KBM-7 (cell line): ENCODE data around the gene TXNDC16.
"Not testable (repeated sequence)": the region's sequence is repeated elsewhere in the genome, so short reads cannot be mapped to it uniquely, and the experiment has no call there.

Experiments
- DNase-seq: peaks from one replicate; pipeline ENCODE4 v3.0.0-alpha.2; 2015
- in situ Hi-C: fragments of 300-500 bp; cut with MboI; formaldehyde crosslinking; loops from 2 replicates; pipeline ENCODE4 v1.14.3; 2020; ENCODE audit warnings: low sequenced_read_pairs, low pct_unique_long_range_greater_than_20kb, mixed read lengths

TXNDC16 gene

GRCh38 chr14:52546318-52546670 is 6.0 kb downstream of the TXNDC16 start:
- DNase-seq: no peak
- in situ Hi-C loops: no loop called here

- in situ Hi-C loops: no loop called here
- no peak for DNase-seq
These were observed 6.6 kb downstream of the TXNDC16 start for GRCh38 chr14:52545584-52546317.

- in situ Hi-C loops: no loop called here
- no peak for DNase-seq
These were observed 13.7 kb downstream of the TXNDC16 start for GRCh38 chr14:52538623-52539022.

DNA sequence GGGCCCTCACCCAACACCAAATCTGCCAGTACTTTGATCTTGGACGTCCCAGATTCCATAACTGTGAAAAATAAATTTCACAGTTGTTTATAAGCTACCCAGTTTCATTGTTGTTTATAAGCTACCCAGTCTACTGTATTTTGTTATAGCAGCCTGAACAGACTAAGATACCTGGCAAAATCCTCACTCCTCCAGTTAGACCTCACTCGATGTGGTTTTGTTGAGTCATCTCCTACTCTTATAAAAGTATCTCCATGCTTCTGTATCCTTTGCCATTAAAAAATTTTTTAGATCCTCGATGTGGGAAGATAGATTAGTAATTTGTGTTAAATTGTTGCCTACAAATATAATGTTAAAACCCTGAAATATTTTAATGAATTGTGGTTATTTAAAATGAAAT is 16.0 kb downstream of the TXNDC16 start:
- in situ Hi-C loops: no loop called here
- no peak for DNase-seq

GRCh38 chr14:52531481-52531880 is 20.8 kb downstream of the TXNDC16 start:
- in situ Hi-C loops: no loop called here
- DNase-seq: no peak

- DNase-seq: no peak
- in situ Hi-C loops: no loop called here
These were observed 25.3 kb downstream of the TXNDC16 start for GRCh38 chr14:52527052-52527451.

DNA sequence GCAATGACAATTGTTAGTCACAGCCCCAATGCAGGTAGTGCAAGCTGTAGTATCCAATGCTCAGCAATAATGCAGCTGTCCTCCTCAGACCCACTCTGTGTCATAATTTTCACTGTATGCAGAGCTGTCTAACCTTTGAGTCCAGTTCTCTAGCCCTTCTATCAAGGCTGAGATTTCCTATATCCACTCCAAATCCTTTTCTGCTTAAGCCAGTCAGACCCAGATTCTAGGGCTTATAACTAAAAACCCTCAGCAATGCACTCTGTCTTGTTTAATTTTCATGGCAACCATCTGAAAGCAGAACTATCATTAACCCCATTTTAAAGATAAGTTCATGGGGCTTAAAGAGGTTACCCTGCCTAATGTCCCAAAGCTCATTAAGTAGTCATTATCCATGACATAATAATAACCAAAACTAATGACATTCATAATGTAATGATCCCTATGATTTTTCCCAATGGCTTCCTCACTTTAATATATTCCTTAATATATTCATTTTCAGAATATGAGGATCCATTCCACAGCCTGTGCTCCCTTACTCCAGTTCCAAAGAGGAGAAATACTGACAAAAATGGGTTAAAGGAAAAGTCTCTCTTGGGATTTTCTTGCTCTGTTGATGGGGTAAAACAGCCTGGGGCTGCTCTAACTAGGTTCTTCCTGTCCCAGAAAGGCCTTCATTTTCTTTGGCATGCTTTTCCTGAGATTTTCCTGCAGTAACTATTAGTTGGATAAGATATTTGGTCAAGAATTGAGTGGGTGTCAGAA is 29.5 kb downstream of the TXNDC16 start:
- DNase-seq: no peak
- in situ Hi-C loops: no loop called here

DNA sequence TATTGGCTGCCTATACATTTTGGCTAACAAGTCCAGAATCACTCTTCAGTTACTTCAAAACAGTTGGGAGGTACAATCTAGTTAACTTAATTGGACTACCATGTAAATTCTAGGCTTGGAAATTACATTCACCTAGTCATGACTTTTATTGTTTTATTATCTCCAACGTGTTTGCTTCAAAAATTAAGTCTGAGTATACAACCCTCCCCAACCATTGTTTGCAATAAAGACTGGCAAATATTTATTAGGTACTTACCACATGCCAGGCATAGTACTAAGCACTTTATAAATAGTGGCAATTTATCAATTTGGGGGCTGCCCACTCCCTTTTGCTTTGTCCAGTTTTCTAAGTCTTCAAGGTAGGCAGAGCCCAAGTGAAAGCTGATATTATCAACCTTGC is 30.3 kb downstream of the TXNDC16 start:
- in situ Hi-C loops: no loop called here

DNA sequence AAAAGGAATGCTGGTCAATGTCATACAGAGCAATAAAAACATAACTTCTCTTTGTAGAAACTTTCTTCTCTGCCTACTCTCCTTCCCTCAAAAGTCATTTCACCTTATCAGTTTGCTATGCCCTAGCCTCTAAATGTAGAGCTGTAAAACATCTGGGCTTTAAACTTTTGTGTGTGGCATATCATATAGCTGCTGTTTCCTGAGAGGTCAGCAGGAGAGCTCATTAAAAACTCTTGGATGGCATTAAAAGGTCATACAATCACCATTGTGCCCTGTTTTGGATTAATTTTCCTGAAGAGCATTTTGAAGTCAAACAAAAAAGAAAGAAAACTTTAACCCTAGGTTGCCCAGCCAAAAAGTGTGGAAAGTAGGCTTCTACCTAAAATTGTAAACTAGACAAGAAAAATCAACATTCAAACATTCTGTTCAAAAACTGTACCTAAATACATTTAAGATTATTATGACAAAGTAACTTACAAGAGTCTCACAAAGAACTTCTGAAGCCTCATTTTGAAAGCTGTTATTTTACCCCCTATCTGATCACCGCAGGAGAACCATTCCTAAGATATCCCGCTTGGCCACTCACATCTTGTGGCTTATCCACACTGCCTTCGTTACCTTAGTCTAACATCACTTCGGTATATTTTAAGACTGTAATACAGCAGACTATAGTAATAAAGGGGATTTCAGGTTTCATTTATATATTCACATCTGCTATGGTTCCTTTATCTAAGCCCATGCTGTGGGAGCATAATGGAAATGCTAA is 38.1 kb downstream of the TXNDC16 start:
- in situ Hi-C loops: no loop called here
- DNase-seq: no peak

More for the DNA sequence above, 30.3 kb downstream of the TXNDC16 start:
- DNase-seq: no peak

DNA sequence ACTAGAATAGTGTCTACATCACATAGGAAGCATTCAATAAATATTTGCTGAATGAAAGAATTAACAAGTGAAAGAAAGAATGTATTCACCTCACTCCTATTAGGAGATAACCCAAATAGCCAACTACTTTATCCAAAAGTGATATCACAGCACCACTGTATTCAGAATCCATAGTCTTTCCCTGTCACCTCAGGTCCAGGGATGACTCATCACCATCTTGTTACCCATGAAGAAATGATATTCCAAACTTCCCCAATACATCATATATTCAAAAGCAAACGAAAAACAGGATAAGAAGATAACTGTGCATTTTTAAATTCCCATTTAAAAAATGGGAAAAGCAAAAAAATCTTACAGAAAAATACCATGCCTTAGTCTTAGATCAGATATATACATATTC is 39.1 kb downstream of the TXNDC16 start:
- DNase-seq: no peak
- in situ Hi-C loops: no loop called here

GRCh38 chr14:52494444-52494843 is 57.9 kb downstream of the TXNDC16 start:
- in situ Hi-C loops: no loop called here

DNA sequence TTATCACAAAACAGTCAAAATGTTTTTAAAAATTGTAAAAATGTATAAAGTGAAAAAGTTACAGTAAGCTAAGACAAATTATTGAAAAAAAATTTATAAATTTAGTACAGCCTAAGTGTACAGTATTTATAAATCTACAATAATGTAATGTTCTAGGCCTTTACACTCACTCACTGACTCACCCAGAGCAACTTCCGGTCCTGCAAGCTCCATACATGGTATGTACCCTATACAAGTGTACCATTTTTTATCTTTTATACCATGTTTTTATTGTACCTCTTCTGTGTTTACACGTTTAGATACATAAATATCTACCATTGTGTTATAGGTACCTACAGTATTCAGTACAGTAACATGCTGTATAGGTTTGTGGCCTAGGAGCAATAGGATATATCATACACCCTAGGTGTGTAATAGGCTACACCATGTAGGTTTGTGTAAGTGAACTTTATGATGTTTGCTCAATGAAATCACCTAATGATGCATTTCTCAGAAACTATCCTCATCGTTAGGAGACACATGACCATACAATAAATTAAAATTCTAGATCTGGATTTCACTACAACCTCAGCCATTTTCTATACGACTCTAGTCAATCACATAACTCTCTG is 66.8 kb downstream of the TXNDC16 start:
- in situ Hi-C loops: no loop called here
- no peak for DNase-seq

More at GRCh38 chr14:52494444-52494843, 57.9 kb downstream of the TXNDC16 start:
- no peak for DNase-seq

- no peak for DNase-seq
These were observed 70.4 kb downstream of the TXNDC16 start for GRCh38 chr14:52481864-52482263.

GRCh38 chr14:52473557-52473956 is 78.7 kb downstream of the TXNDC16 start:
- in situ Hi-C loops: no loop called here

More at GRCh38 chr14:52481864-52482263, 70.4 kb downstream of the TXNDC16 start:
- in situ Hi-C loops: no loop called here

GRCh38 chr14:52472728-52473127 is 79.6 kb downstream of the TXNDC16 start:
- in situ Hi-C loops: no loop called here
- no peak for DNase-seq

More at GRCh38 chr14:52473557-52473956, 78.7 kb downstream of the TXNDC16 start:
- DNase-seq: peak; percentile 19

DNA sequence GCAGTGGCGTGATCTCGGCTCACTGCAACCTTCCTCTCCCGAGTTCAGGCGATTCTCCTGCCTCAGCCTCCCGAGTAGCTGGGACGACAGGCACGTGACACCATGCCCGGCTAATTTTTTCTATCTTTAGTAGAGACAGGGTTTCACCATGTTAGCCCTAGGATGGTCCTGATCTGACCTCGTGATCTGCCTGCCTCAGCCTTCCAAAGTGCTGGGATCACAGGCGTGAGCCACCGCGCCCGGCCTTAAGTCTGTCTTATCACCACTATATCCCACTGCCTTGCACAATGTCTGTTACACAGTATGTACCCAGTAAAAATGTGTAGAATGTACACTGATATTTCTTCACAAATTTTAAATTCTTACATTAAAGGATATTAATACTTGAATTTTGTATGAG is 80.1 kb downstream of the TXNDC16 start:
- DNase-seq, in situ Hi-C loops: not testable (repeated sequence)

DNA sequence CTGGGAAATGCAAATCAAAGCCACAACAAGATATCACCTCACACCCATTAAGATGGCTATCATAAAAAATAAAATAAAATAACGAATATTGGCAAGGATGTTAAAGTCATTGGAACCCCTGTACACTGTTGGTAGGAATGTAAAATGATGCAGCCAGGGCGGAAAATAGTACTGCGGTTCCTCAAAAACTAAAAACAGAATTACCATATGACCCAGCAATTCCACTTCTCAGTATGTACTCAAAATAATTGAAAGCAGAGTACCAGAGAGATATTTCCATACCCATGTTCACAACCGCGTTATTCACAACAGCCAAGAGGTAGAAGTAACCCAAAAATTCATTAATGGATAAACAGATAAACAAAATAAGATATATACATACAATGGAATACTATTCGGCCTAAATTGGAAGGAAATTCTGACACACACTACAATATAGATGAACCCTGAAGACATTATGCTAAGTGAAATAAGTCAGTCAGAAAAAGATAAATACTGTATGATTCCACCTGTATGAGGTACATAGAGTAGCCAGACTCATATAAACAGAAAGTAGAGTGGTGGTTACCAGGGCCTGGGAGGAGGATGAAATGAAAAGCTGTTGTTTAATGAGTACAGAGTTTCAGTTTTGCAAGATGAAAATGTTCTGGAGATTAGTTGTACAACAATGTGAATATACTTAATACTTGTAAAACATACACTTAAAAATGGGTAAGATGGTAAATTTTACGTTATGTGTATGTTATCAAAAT is 84.6 kb downstream of the TXNDC16 start:
- DNase-seq: no peak

DNA sequence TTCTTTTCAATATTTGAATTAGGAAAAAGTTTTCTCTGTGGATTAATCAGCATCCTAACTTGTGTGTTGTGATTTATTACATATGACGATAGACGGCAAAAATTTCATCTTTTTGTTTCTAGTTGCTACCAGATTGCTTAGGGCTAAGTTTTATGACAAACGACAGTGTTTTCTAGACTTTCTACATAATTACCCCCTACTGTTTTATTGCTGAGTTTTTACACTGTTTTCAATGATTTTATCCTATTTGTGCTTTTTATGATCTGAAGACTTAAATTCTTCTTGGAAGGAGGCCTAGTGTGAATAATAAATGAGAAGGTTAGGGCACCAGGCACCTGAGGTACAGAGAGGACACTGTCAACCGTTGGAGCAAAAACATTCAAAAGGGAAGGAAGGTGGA is 88.1 kb downstream of the TXNDC16 start:
- no peak for DNase-seq
- in situ Hi-C loops: no loop called here

More for the DNA sequence above, 84.6 kb downstream of the TXNDC16 start:
- in situ Hi-C loops: no loop called here

DNA sequence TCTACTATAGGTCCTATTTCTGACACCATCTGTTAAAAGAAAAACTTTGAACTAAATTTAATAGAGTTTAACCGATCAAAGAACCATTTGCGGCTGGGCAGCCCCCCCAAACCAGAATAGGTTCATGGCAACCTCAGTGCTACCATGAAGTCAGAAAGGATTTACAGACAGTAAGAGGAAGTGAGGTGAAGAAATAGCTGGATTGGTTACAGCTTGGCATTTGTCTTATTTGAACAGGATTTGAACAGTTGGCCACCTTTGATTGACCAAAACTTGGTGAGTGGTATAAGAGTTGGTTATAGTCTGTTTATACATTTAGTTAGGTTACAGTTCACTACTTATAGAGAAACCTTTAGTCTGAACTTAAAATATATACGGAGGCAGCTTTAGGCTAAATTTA is 88.9 kb downstream of the TXNDC16 start:
- DNase-seq: no peak
- in situ Hi-C loops: no loop called here
